Spleen (tissue), 11 donors: ENCODE data around the gene PRPF38A. TPM values are rescaled to one million over a fixed set of nuclear protein-coding genes. Genes with fewer than 3 reads are reported as not detected.

Experiments used
- DNase-seq: peaks from one replicate; pipeline ENCODE4 v3.0.0-alpha.2; 2020
- H3K27ac ChIP-seq, 8 donors: fragments of 200-600 bp; sonication (generic) in 7 of 8; 1 replicate in 4 of 8; 2 replicates in 4 of 8; pipeline versions ENCODE4 v1.5.0 to v1.8.0; 2016 to 2021; ENCODE audit warnings: inconsistent platforms in 4 of 8, mild to moderate bottlenecking in 4 of 8, moderate library complexity in 1 of 8
- H3K27me3 ChIP-seq, 7 donors: fragments of 200-600 bp; sonication (generic) in 6 of 7; replicated peaks in 1 of 7; 1 replicate in 4 of 7; 2 replicates in 3 of 7; pipeline versions ENCODE4 v1.5.0 to v1.8.0; 2016 to 2021; ENCODE audit warnings: inconsistent platforms in 3 of 7, mild to moderate bottlenecking in 1 of 7
- H3K36me3 ChIP-seq, 6 donors: fragments of 200-600 bp; sonication (generic) in 5 of 6; 1 replicate in 4 of 6; 2 replicates in 2 of 6; pipeline versions ENCODE4 v1.5.0 to v1.8.0; 2016 to 2021; ENCODE audit warnings: inconsistent platforms in 2 of 6
- H3K4me1 ChIP-seq, 6 donors: fragments of 200-600 bp; sonication (generic) in 5 of 6; 1 replicate in 3 of 6; 2 replicates in 3 of 6; pipeline versions ENCODE4 v1.5.0 to v1.8.0; 2016 to 2021; ENCODE audit warnings: inconsistent platforms in 3 of 6
- H3K4me3 ChIP-seq, 8 donors: fragments of 200-600 bp; sonication (generic) in 7 of 8; 1 replicate in 4 of 8; 2 replicates in 4 of 8; pipeline versions ENCODE4 v1.5.0 to v1.8.0; 2016 to 2021; ENCODE audit warnings: inconsistent platforms in 4 of 8, mild to moderate bottlenecking in 4 of 8, moderate library complexity in 2 of 8
- H3K9me3 ChIP-seq, 8 donors: fragments of 200-600 bp; sonication (generic) in 7 of 8; 1 replicate in 4 of 8; 2 replicates in 4 of 8; pipeline versions ENCODE4 v1.5.0 to v1.8.0; 2016 to 2021; ENCODE audit warnings: inconsistent platforms in 4 of 8
- POLR2A ChIP-seq, 3 donors: fragments of 450-650 bp; IDR thresholded peaks; one replicate each; pipeline ENCODE4 v1.5.1; 2017; ENCODE audit warnings: antibody characterized with exemption in 3 of 3, mild to moderate bottlenecking in 1 of 3
- POLR2AphosphoS5 ChIP-seq, 3 donors: sonication (generic); formaldehyde crosslinking; IDR thresholded peaks; one replicate each; pipeline ENCODE4 v1.5.1; 2017; ENCODE audit warnings: antibody characterized with exemption in 3 of 3
- whole genome bisulfite sequencing, 5 donors: extraction: QIAGEN DNeasy Blood & Tissue Kit in 3 of 5; methylation state at CpG; one replicate each; pipeline versions ENCODE4 v1.1.5 to v1.1.7; 2013 to 2018; 5-methylcytosine and 5-hydroxymethylcytosine counted together
- intact Hi-C: fragments of 100-400 bp; cut with DNase I; formaldehyde crosslinking; loops from one replicate; pipeline ENCODE4 v1.15.0; 2023; ENCODE audit warnings: low total_unique reads
- polyA plus RNA-seq, 3 donors: library from polyadenylated mRNA; stranded (reverse); fragments of 200-250 nt; gene quantifications; one replicate each; pipeline ENCODE4 v1.2.1, GENCODE V29; 2013
- total RNA-seq, 7 donors: library from RNA; depleted of rRNA in 3 of 7; stranded (reverse); fragments of >200 nt in 3 of 7; fragmentation: NEBNext Ultra II Directional in 4 of 7; extraction: Animal tissue kit (Norgen Biotek cat#: 25700) in 4 of 7; gene quantifications; one replicate each; pipeline versions ENCODE4 v1.1.0 to v1.2.1, GENCODE V29; 2016 to 2021
- TF ChIP-seq, protein P1 (sequence below), 11 experiments: fragments of 200-600 bp in 7 of 11; fragments of 450-650 bp in 4 of 11; sonication (generic) in 4 of 11; IDR thresholded peaks in 8 of 11; conservative IDR thresholded peaks in 3 of 11; 1 replicate in 7 of 11; 2 replicates in 4 of 11; pipeline versions ENCODE4 v1.4.0 to v1.8.0; 2016 to 2021; ENCODE audit warnings: antibody characterized with exemption in 11 of 11, inconsistent platforms in 4 of 11, mild to moderate bottlenecking in 1 of 11
- donor health status: healthy with polysubstance abuse.
- donor health status: DM: no; HTN: no; CAD: no; lungs with moderate emphysema.
- donor health status: DM: no; HTN: no; CAD: no.
- donor health status: Bipolar disorder and iron deficiency.
- donor health status: healthy.
- donor health status: DM: no; HTN: no; CAD: no.
- donor health status: DM: yes; HTN: yes; CAD: no.

PRPF38A gene
- total and polyA plus RNA-seq, 10 donors: 13.8 to 50.4 (median 23.6) TPM

DNA sequence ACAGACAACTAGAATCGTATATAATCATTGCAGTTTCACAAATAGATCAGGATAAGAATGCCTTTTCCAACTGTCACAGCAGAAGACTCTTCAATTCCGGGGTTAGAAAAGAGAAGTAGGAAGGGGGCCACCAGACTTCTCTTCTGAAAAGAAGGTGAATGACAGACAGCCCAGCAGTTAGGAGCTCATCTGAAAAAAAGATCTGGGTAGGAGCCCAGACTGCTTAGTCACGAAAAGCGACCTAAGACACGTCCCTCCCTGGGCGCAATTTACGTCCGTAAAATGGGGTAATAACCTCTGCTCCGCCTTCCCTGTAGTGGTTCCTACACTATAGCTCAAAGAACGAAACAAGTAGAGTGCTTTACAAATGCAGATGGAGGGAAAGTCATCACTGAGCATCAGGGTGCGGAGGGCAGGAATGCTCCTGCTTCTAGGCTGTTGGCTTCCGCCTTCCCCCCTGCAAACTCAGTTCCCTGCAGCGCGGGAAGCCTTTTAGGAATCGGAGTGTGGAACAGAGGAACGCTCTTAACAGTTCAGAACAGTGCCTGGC, 761 bp upstream of the PRPF38A start:
- no peak for DNase-seq
- WGBS, 5 donors: 0 to 2% (median 1%) methylated on average over 16 of the region's 16 CpGs
- Histone ChIP-seq H3K9me3 (no peaks in the 10 kb centered on the region), H3K4me1 (peaks cover 15 to 53% (median 34%) of the 10 kb centered on the region in 6 donors), H3K4me3 (peak overlapping the region; percentile 61 to 90 (median 82)), H3K27me3 (no peaks in the 10 kb centered on the region), H3K27ac (peak overlapping the region; percentile 36 to 96 (median 94)), H3K36me3 (peaks cover 1 to 46% (median 17%) of the 10 kb centered on the region in 6 donors)
- TF ChIP-seq POLR2A (IDR thresholded peaks at IDR 0.05): no peak
- TF ChIP-seq POLR2AphosphoS5 (IDR thresholded peaks at IDR 0.05): no peak
- TF ChIP-seq, protein P1, sequence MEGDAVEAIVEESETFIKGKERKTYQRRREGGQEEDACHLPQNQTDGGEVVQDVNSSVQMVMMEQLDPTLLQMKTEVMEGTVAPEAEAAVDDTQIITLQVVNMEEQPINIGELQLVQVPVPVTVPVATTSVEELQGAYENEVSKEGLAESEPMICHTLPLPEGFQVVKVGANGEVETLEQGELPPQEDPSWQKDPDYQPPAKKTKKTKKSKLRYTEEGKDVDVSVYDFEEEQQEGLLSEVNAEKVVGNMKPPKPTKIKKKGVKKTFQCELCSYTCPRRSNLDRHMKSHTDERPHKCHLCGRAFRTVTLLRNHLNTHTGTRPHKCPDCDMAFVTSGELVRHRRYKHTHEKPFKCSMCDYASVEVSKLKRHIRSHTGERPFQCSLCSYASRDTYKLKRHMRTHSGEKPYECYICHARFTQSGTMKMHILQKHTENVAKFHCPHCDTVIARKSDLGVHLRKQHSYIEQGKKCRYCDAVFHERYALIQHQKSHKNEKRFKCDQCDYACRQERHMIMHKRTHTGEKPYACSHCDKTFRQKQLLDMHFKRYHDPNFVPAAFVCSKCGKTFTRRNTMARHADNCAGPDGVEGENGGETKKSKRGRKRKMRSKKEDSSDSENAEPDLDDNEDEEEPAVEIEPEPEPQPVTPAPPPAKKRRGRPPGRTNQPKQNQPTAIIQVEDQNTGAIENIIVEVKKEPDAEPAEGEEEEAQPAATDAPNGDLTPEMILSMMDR (IDR thresholded peaks at IDR 0.05 in 8 of 11, conservative IDR thresholded peaks at IDR 0.05 in 3 of 11): no peak
- intact Hi-C loops: no loop called here

DNA sequence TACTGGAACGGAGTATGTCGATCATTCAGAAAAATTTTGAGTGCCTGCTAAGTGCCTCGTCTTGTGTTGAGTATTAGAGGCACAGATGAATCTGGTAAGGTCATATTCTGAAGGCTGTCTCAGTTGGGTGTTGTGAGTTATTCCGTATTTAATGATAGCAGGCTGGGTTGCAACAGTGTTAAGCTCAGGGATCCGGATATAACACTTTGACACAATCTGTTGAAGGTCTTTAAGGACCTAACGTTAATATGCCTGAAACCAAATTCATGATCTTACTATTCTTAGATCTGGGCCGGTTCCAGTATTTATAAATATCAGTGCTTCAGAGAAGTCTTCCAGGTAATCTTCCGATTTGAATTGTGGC, 555 bp downstream of the PRPF38A start:
- 2 to 5% (median 3%) methylated on average over 8 of the region's 8 CpGs for WGBS, 5 donors
- intact Hi-C loops: no loop called here
- peaks cover 15 to 53% (median 34%) of the 10 kb centered on the region in 6 donors for H3K4me1 ChIP-seq
- H3K9me3 ChIP-seq: no peaks in the 10 kb centered on the region
- no peaks in the 10 kb centered on the region for H3K27me3 ChIP-seq
- DNase-seq: no peak
- H3K27ac ChIP-seq: peak overlapping the region; percentile 80 to 96 (median 94)
- H3K4me3 ChIP-seq: peak overlapping the region; percentile 61 to 90 (median 82)
- H3K36me3 ChIP-seq: peaks cover 3 to 53% (median 29%) of the 10 kb centered on the region in 6 donors
- TF ChIP-seq, protein P1 (IDR thresholded peaks at IDR 0.05 in 8 of 11, conservative IDR thresholded peaks at IDR 0.05 in 3 of 11): peak in 1 of 11 experiments; percentile 5
- no peak for TF ChIP-seq POLR2A (IDR thresholded peaks at IDR 0.05)

DNA sequence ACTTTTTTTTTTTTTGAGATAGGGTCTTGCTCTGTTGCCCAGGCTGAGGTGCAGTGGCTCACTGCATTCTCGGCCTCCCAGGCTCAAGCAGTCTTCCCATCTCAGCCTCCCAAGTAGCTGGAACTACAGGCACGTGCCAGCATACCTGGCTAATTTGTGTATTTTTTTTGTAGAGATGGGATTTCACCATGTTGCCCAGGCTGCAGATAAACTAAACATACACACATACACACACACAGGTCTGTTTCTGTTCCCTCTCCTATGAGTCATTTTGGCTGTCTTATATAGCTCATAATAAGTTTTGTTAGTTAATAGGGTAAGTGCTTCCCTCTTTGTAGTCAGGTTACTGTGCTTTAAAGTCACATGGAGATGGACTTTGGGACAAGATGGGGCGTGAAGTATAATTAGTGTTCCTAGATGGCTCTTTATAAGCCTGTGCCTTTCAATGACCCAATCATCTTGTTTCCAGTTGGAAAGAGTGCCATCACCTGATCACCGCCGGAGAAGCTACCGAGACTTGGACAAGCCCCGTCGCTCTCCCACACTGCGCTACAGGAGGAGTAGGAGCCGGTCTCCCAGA, 9.1 kb downstream of the PRPF38A start:
- no peak for DNase-seq
- H3K4me3 ChIP-seq: no peak overlapping the region
- intact Hi-C loops: no loop called here
- no peak overlapping the region for H3K27ac ChIP-seq
- H3K27me3 ChIP-seq: no peaks in the 10 kb centered on the region
- H3K36me3 ChIP-seq: peaks cover 14 to 100% (median 99%) of the 10 kb centered on the region in 6 donors
- TF ChIP-seq, protein P1 (IDR thresholded peaks at IDR 0.05 in 8 of 11, conservative IDR thresholded peaks at IDR 0.05 in 3 of 11): no peak
- no peak for TF ChIP-seq POLR2AphosphoS5 (IDR thresholded peaks at IDR 0.05)
- no peak for TF ChIP-seq POLR2A (IDR thresholded peaks at IDR 0.05)
- no peaks in the 10 kb centered on the region for H3K4me1 ChIP-seq
- 93 to 97% (median 96%) methylated on average over 10 of the region's 10 CpGs for WGBS, 5 donors
- H3K9me3 ChIP-seq: no peaks in the 10 kb centered on the region

GRCh38 chr1:52414942-52415341, 10.5 kb downstream of the PRPF38A start:
- H3K36me3 ChIP-seq: peaks cover 11 to 100% (median 99%) of the 10 kb centered on the region in 6 donors
- no peaks in the 10 kb centered on the region for H3K9me3 ChIP-seq
- DNase-seq: no peak
- no peak overlapping the region for H3K4me3 ChIP-seq
- no peaks in the 10 kb centered on the region for H3K4me1 ChIP-seq
- intact Hi-C loops: no loop called here
- TF ChIP-seq POLR2AphosphoS5 (IDR thresholded peaks at IDR 0.05) (no peak), POLR2A (IDR thresholded peaks at IDR 0.05) (no peak)
- TF ChIP-seq, protein P1 (IDR thresholded peaks at IDR 0.05 in 8 of 11, conservative IDR thresholded peaks at IDR 0.05 in 3 of 11): no peak
- no peak overlapping the region for H3K27ac ChIP-seq
- H3K27me3 ChIP-seq: no peaks in the 10 kb centered on the region
